PFSK-1 (cell line): ENCODE measurements around the gene ANGPT4.

Experiments used
- FOXP2 ChIP-seq: optimal IDR thresholded peaks from 2 replicates; pipeline ENCODE3; 2011; ENCODE audit warnings: borderline replicate concordance, control low read depth, inconsistent platforms; ENCODE audit not compliant: insufficient read depth; ENCODE audit errors: extremely low read length, extremely low read depth
- POLR2AphosphoS5 ChIP-seq: IDR thresholded peaks from 2 replicates; pipeline ENCODE4 v1.6.1; 2012; ENCODE audit warnings: low read depth, mild to moderate bottlenecking, control low read depth, low read length, moderate library complexity
- SIN3A ChIP-seq: IDR thresholded peaks from 2 replicates; pipeline ENCODE4 v1.6.1; 2012; ENCODE audit warnings: mild to moderate bottlenecking, low read length, moderate library complexity, borderline replicate concordance; ENCODE audit not compliant: insufficient read depth
- TAF1 ChIP-seq: IDR thresholded peaks from 2 replicates; pipeline ENCODE4 v1.6.1; 2012; ENCODE audit warnings: low read length, control low read depth, borderline replicate concordance; ENCODE audit not compliant: insufficient read depth
- TF ChIP-seq, protein P1 (sequence below), 2 experiments: IDR thresholded peaks; 2 replicates each; pipeline versions ENCODE4 v1.6.1 to v1.8.0; 2011 to 2012; ENCODE audit warnings: low read depth in 2 of 2, low read length in 2 of 2, control low read depth in 1 of 2, inconsistent platforms in 1 of 2, mild to moderate bottlenecking in 1 of 2, moderate library complexity in 1 of 2; ENCODE audit not compliant: insufficient read depth in 1 of 2

ANGPT4 gene

GRCh38 chr20:925516-925915 is 9.4 kb upstream of the ANGPT4 start:
- TF ChIP-seq, protein P1, sequence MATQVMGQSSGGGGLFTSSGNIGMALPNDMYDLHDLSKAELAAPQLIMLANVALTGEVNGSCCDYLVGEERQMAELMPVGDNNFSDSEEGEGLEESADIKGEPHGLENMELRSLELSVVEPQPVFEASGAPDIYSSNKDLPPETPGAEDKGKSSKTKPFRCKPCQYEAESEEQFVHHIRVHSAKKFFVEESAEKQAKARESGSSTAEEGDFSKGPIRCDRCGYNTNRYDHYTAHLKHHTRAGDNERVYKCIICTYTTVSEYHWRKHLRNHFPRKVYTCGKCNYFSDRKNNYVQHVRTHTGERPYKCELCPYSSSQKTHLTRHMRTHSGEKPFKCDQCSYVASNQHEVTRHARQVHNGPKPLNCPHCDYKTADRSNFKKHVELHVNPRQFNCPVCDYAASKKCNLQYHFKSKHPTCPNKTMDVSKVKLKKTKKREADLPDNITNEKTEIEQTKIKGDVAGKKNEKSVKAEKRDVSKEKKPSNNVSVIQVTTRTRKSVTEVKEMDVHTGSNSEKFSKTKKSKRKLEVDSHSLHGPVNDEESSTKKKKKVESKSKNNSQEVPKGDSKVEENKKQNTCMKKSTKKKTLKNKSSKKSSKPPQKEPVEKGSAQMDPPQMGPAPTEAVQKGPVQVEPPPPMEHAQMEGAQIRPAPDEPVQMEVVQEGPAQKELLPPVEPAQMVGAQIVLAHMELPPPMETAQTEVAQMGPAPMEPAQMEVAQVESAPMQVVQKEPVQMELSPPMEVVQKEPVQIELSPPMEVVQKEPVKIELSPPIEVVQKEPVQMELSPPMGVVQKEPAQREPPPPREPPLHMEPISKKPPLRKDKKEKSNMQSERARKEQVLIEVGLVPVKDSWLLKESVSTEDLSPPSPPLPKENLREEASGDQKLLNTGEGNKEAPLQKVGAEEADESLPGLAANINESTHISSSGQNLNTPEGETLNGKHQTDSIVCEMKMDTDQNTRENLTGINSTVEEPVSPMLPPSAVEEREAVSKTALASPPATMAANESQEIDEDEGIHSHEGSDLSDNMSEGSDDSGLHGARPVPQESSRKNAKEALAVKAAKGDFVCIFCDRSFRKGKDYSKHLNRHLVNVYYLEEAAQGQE (IDR thresholded peaks at IDR 0.05; ENCODE audit: insufficient read depth in 1 of 2, low read depth in 2 of 2, low read length in 2 of 2) = no peak
- TF ChIP-seq TAF1 (no peak), FOXP2 (no peak), SIN3A (no peak), POLR2AphosphoS5 (no peak)

DNA sequence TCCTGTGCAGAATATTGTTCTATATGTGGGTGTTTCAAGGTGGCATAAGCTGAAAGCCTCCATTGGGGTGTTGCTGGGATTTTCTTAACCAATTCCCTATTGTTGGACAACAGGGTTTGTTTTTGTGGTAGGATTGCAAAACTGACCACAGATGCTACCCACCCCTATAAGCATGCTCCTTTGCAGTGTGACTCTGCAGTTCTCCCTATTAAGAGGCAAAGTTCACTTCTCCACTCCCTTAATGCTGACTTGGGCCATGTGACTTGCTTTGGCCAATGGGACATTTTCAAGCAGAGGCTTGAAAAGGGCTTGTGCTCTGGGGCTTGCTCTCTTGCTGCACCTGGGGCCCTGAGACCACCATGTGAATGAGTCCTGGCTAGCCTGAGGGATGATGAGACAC is 8.5 kb upstream of the ANGPT4 start:
- TF ChIP-seq POLR2AphosphoS5 (no peak), SIN3A (no peak), TAF1 (no peak)
- TF ChIP-seq, protein P1 (IDR thresholded peaks at IDR 0.05; ENCODE audit: insufficient read depth in 1 of 2, low read depth in 2 of 2, low read length in 2 of 2) = no peak

- TF ChIP-seq TAF1 (no peak), POLR2AphosphoS5 (no peak), SIN3A (no peak)
- TF ChIP-seq, protein P1 (IDR thresholded peaks at IDR 0.05; ENCODE audit: insufficient read depth in 1 of 2, low read depth in 2 of 2, low read length in 2 of 2) = no peak
Observed at GRCh38 chr20:922781-923180, 6.6 kb upstream of the ANGPT4 start.

DNA sequence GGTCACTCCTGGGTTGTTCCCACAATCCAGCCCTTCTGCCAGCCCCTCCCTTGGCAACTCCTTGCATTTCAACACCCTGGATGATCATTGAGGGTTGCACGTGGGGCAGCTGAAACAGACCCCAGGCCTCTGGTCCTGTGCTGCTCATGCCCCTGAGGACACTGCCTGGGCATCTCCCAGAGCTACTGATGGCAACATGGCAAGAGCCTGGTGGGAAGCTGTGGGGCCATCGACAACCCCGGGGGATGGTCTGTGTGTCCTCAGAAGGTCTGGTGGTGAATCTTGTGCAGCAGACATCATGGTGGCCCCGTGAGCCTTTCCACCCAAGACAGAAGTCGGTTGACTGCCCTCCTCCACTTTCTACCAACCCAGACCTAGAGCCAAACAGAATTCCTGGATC is 4.9 kb upstream of the ANGPT4 start:
- TF ChIP-seq TAF1 (no peak), POLR2AphosphoS5 (no peak), FOXP2 (no peak), SIN3A (no peak)
- TF ChIP-seq, protein P1 (IDR thresholded peaks at IDR 0.05; ENCODE audit: insufficient read depth in 1 of 2, low read depth in 2 of 2, low read length in 2 of 2) = no peak

- TF ChIP-seq, protein P1 (IDR thresholded peaks at IDR 0.05; ENCODE audit: insufficient read depth in 1 of 2, low read depth in 2 of 2, low read length in 2 of 2) = no peak
- TF ChIP-seq SIN3A = no peak
- TF ChIP-seq TAF1 = no peak
- no peak for TF ChIP-seq POLR2AphosphoS5
- TF ChIP-seq FOXP2 = no peak
Observed at GRCh38 chr20:920311-920710, 4.2 kb upstream of the ANGPT4 start.
